Natural killer cell (primary cell): ENCODE data around the gene MTRR. TPM values are rescaled to one million over a fixed set of nuclear protein-coding genes. Genes with fewer than 3 reads are reported as not detected.

Experiments
- ATAC-seq, 3 donors: fragments of 150-1000 bp in 2 of 3; fragments of 200-7000 bp in 1 of 3; cut with Tn5 transposase; 1 replicate in 1 of 3; 2 replicates in 2 of 3; pipeline ENCODE4 v1.10.0; 2021; ENCODE audit warnings: mild to moderate bottlenecking in 2 of 3, moderate library complexity in 2 of 3
- DNase-seq, 2 donors: peaks; one replicate each; pipeline versions ENCODE4 v3.0.0 to v3.0.0-alpha.2; 2013 to 2021; ENCODE audit warnings: mixed read lengths in 1 of 2
- H3K27ac ChIP-seq: one replicate; pipeline ENCODE4 v1.5.1; 2013; ENCODE audit warnings: mild to moderate bottlenecking, low read length
- H3K27me3 ChIP-seq: one replicate; pipeline ENCODE4 v1.6.1; 2013; ENCODE audit warnings: low read length; ENCODE audit not compliant: control insufficient read depth, insufficient read depth
- H3K36me3 ChIP-seq: one replicate; pipeline ENCODE4 v1.6.1; 2013; ENCODE audit warnings: low read length; ENCODE audit not compliant: control insufficient read depth, insufficient read depth
- H3K4me1 ChIP-seq: one replicate; pipeline ENCODE4 v1.6.1; 2013; ENCODE audit warnings: low read length; ENCODE audit not compliant: control insufficient read depth, insufficient read depth
- H3K4me3 ChIP-seq: one replicate; pipeline ENCODE4 v1.5.1; 2013; ENCODE audit warnings: low read length
- H3K9me3 ChIP-seq: one replicate; pipeline ENCODE4 v1.6.1; 2013; ENCODE audit warnings: low read length; ENCODE audit not compliant: control insufficient read depth, insufficient read depth
- H3K27ac Mint-ChIP-seq, 2 donors: one replicate each; pipeline ENCODE4 v1.8.0; 2022; ENCODE audit warnings: mild to moderate bottlenecking in 2 of 2, mixed read lengths in 2 of 2, moderate library complexity in 1 of 2
- H3K27me3 Mint-ChIP-seq, 2 donors: one replicate each; pipeline ENCODE4 v1.8.0; 2022; ENCODE audit warnings: low read depth in 2 of 2, mixed read lengths in 2 of 2
- H3K36me3 Mint-ChIP-seq: one replicate; pipeline ENCODE4 v1.8.0; 2022; ENCODE audit warnings: mixed read lengths
- H3K4me1 Mint-ChIP-seq, 2 donors: one replicate each; pipeline ENCODE4 v1.8.0; 2022; ENCODE audit warnings: mixed read lengths in 2 of 2
- H3K4me3 Mint-ChIP-seq: one replicate; pipeline ENCODE4 v1.8.0; 2022; ENCODE audit warnings: mild to moderate bottlenecking, moderate library complexity, mixed read lengths
- H3K9me3 Mint-ChIP-seq, 2 donors: one replicate each; pipeline ENCODE4 v1.8.0; 2022; ENCODE audit warnings: mixed read lengths in 2 of 2
- CTCF ChIP-seq: fragments of 200-600 bp; IDR thresholded peaks from one replicate; pipeline ENCODE4 v1.8.0; 2022; ENCODE audit warnings: antibody characterized with exemption
- WGBS: methylation state at CpG from one replicate; pipeline ENCODE4 v1.1.7; 2013; ENCODE audit warnings: missing lambda C conversion rate; ENCODE audit not compliant: insufficient coverage; 5-methylcytosine and 5-hydroxymethylcytosine counted together
- intact Hi-C: fragments of 100-400 bp; cut with micrococcal nuclease; formaldehyde crosslinking; loops from one replicate; pipeline ENCODE4 v1.14.2; 2022
- total RNA-seq, 4 donors: library from RNA; stranded (reverse); fragments of 120-200 nt in 1 of 4; gene quantifications; one replicate each; pipeline versions ENCODE4 v1.2.3 to v1.2.4, GENCODE V29; 2013 to 2022

MTRR gene
- total RNA-seq, 3 donors from 2014 or later (not counting 1 experiment from before 2014, with no cell fraction given): 55.7 to 78.4 (median 69.9) TPM

DNA sequence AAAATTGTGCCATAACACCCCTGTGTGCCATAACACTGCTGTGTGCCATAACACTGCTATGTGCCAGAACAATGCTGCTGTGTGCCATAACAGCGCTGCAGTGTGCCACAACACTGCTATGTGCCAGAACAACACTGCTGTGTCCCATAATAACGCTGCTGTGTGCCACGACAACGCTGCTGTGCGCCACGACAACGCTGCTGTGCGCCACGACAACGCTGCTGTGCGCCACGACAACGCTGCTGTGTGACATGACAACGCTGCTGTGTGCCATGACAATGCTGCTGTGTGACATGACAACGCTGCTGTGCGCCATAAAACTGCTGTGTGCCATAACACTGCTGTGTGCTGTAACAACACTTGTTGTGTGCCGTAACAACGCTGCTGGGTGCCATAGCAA lies 44.0 kb upstream of the MTRR start:
- intact Hi-C loops: no loop called here
- H3K27ac Mint-ChIP-seq: no peak overlapping the region
- DNase-seq (no peak), ATAC-seq (no peak)
- no peaks in the 10 kb centered on the region for H3K36me3 ChIP-seq
- peaks cover 0 to 3% of the 10 kb centered on the region in 2 donors for H3K4me1 Mint-ChIP-seq
- WGBS: 92% methylated on average over 18 of the region's 18 CpGs
- no peaks in the 10 kb centered on the region for H3K9me3 Mint-ChIP-seq
- H3K27ac ChIP-seq: no peak overlapping the region
- no peaks in the 10 kb centered on the region for H3K36me3 Mint-ChIP-seq
- TF ChIP-seq CTCF: no peak
- no peak overlapping the region for H3K4me3 Mint-ChIP-seq
- H3K27me3 Mint-ChIP-seq: peaks cover 7 to 8% of the 10 kb centered on the region in 2 donors
- no peaks in the 10 kb centered on the region for H3K27me3 ChIP-seq
- H3K4me1 ChIP-seq: no peaks in the 10 kb centered on the region
- no peaks in the 10 kb centered on the region for H3K9me3 ChIP-seq
- H3K4me3 ChIP-seq: no peak overlapping the region

DNA sequence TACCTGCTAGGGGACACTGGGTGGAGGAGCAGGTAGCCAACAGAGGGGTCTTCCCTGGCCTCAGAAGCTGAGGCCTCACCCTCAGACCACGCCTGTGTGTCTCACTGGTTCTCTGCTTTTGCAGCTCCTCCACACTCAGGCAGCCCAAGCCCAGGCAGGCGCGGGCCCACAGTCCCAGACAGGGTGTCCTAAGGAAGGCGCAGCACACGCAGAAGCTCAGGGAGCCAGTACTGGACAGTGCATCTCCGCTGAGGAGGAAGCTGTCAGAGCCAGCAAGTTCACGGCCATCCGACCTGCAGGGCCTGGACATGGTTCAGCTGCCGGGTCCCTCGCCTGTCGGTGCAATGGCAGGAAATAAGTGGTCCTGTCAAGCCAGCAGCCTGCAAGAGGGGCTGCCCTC lies 43.3 kb upstream of the MTRR start:
- no peaks in the 10 kb centered on the region for H3K9me3 ChIP-seq
- no peaks in the 10 kb centered on the region for H3K36me3 ChIP-seq
- no peak overlapping the region for H3K4me3 ChIP-seq
- intact Hi-C loops: no loop called here
- H3K27ac Mint-ChIP-seq: no peak overlapping the region
- H3K4me1 Mint-ChIP-seq: peaks cover 0 to 3% of the 10 kb centered on the region in 2 donors
- H3K4me3 Mint-ChIP-seq: no peak overlapping the region
- no peaks in the 10 kb centered on the region for H3K4me1 ChIP-seq
- TF ChIP-seq CTCF: no peak
- DNase-seq (no peak), ATAC-seq (no peak)
- H3K36me3 Mint-ChIP-seq: no peaks in the 10 kb centered on the region
- H3K27ac ChIP-seq: no peak overlapping the region
- H3K27me3 ChIP-seq: no peaks in the 10 kb centered on the region
- no peaks in the 10 kb centered on the region for H3K9me3 Mint-ChIP-seq
- 90% methylated on average over 11 of the region's 11 CpGs for WGBS
- H3K27me3 Mint-ChIP-seq: peaks cover 6 to 8% of the 10 kb centered on the region in 2 donors

DNA sequence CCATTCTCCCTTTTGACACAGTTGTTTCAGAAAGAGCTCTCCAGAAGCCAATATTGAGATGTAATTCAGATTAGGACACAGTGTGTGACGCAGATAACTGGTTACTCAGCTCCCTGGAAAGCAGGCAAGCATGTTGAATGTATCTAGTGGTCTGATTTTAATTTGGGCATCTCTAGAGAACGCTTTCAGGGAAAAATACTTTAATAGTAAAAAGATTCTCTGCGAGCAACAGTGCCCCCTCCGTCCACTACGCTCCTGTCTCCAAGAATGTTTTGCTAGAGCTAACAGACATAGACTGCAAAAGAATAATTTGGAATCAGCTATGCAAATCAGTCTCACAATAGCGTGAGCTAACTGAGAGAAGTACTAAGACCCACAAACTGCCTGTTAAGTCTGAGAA lies 41.3 kb upstream of the MTRR start:
- no peak for TF ChIP-seq CTCF
- Mint-ChIP-seq H3K4me1 (no peaks in the 10 kb centered on the region), H3K4me3 (no peak overlapping the region), H3K36me3 (no peaks in the 10 kb centered on the region), H3K9me3 (no peaks in the 10 kb centered on the region), H3K27me3 (peaks cover 0 to 3% of the 10 kb centered on the region in 2 donors), H3K27ac (no peak overlapping the region)
- intact Hi-C loops: no loop called here
- ATAC-seq (no peak), DNase-seq (no peak)
- WGBS: 80% methylated on average over 6 of the region's 6 CpGs
- Histone ChIP-seq H3K9me3 (no peaks in the 10 kb centered on the region), H3K27ac (no peak overlapping the region), H3K36me3 (no peaks in the 10 kb centered on the region), H3K27me3 (no peaks in the 10 kb centered on the region), H3K4me3 (no peak overlapping the region), H3K4me1 (no peaks in the 10 kb centered on the region)

GRCh38 chr5:7828269-7828668 lies 40.7 kb upstream of the MTRR start:
- DNase-seq: no peak
- Mint-ChIP-seq H3K27me3 (peaks cover 0 to 3% of the 10 kb centered on the region in 2 donors), H3K4me1 (no peaks in the 10 kb centered on the region), H3K4me3 (no peak overlapping the region), H3K9me3 (no peaks in the 10 kb centered on the region), H3K36me3 (no peaks in the 10 kb centered on the region), H3K27ac (no peak overlapping the region)
- ATAC-seq: no peak
- no peaks in the 10 kb centered on the region for H3K9me3 ChIP-seq
- intact Hi-C loops: no loop called here
- TF ChIP-seq CTCF: no peak
- H3K27me3 ChIP-seq: no peaks in the 10 kb centered on the region
- no peak overlapping the region for H3K4me3 ChIP-seq
- H3K27ac ChIP-seq: no peak overlapping the region
- H3K4me1 ChIP-seq: no peaks in the 10 kb centered on the region
- WGBS: 83% methylated on average over 10 of the region's 10 CpGs
- no peaks in the 10 kb centered on the region for H3K36me3 ChIP-seq
